Measurements from ENCODE around the gene TTLL1.

TTLL1 gene

DNA sequence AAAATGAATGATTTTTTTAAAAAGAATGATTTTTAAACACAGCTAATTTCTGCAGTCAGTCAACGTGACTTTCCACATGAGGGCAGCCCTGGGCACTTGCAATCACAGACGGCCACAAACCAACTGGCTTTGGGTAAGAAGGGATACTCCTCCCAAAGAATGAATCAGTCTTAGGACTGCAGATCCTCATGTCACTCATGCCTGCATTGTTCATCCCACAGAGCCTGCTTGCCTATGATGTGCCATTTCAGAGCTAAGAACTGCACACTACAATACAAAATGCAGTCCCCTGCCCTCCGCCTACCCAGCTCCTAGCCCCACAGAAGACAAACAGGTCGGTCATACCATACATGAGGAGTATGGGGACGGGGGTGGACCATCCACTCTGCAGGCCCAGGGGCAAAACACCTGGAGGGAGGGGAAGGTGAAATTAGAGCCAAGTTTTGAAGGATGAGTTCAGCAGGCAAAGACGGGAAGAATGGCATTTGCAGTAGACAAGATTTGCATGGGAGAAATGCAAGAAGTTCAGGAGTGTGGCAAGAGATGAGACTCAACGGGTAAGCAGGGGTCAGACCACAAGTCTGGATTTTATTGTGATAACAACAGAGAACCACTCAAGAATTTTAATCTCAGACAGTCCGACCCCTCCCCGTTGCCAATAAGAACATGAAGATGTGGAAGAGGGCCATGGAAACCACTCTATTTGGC lies 98.9 kb downstream of the TTLL1 start:
- DNase-seq = no peak
